HCT116 (cell line): ENCODE measurements around the gene PEX10. TPM values are rescaled to one million over a fixed set of nuclear protein-coding genes. Genes with fewer than 3 reads are reported as not detected.

ENCODE experiments used
- ATAC-seq: fragments of 200-7000 bp; cut with Tn5 transposase; 2 replicates; pipeline ENCODE4 v1.9.1; 2020; ENCODE audit warnings: mild to moderate bottlenecking, moderate library complexity
- BruUV-seq: library from RNA; stranded (reverse); fragments of 400-500 nt; replicated peaks from 2 replicates; lab custom pipeline; 2021; lab: Mats Ljungman, UMichigan
- CTCF ChIA-PET: fragments of 300-600 bp; sonication (Branson Sonifier 250); formaldehyde crosslinking; loops from one replicate; lab custom pipeline; 2021; ENCODE audit warnings: antibody characterized with exemption; lab: Charles Lee
- POLR2A ChIA-PET: fragments of 300-600, 350-600 bp; sonication (Branson Sonifier 250); formaldehyde crosslinking; loops from one replicate; lab custom pipeline; 2021; ENCODE audit warnings: antibody characterized with exemption; lab: Charles Lee
- RAD21 ChIA-PET, 2 experiments: fragments of 300-600 bp; sonication (Branson Sonifier 250); formaldehyde crosslinking; loops; one replicate each; lab custom pipeline; 2023; ENCODE audit warnings: low total read pairs in 2 of 2; ENCODE audit not compliant: uncharacterized antibody in 2 of 2, unreplicated experiment in 2 of 2, low non-redundant PET in 1 of 2; lab: Charles Lee
- DNase-seq: peaks from one replicate; pipeline ENCODE4 v3.0.0-alpha.2; 2010; ENCODE audit warnings: low read depth, low spot score
- H2AFZ ChIP-seq: fragments of 200-600 bp; shearing (Covaris generic), sonication (generic); 2 replicates; pipeline ENCODE4 v1.6.1; 2017; ENCODE audit warnings: low read depth, mixed run types, mixed read lengths, antibody characterized with exemption, low read length; ENCODE audit not compliant: poor library complexity, severe bottlenecking
- H3K27ac ChIP-seq: 2 replicates; pipeline ENCODE4 v1.5.1; 2012; ENCODE audit warnings: low read depth, low read length
- H3K27me3 ChIP-seq: fragments of 200-600 bp; sonication (generic); 2 replicates; pipeline ENCODE4 v1.6.1; 2016; ENCODE audit warnings: mixed run types, low read length, mixed read lengths; ENCODE audit not compliant: insufficient read depth
- H3K36me3 ChIP-seq, 2 experiments: fragments of 200-500 bp in 1 of 2; fragments of 200-600 bp in 1 of 2; sonication (Bioruptor generic) in 1 of 2; sonication (generic) in 1 of 2; 2 replicates each; pipeline versions ENCODE4 v1.5.1 to v1.6.1; 2014 to 2016; ENCODE audit warnings: low read length in 2 of 2, inconsistent platforms in 1 of 2, mixed read lengths in 1 of 2, mixed run types in 1 of 2; ENCODE audit not compliant: insufficient read depth in 2 of 2, control insufficient read depth in 1 of 2
- H3K4me1 ChIP-seq, 2 experiments: fragments of 200-600 bp in 1 of 2; sonication (generic) in 1 of 2; 2 replicates each; pipeline versions ENCODE4 v1.5.1 to v1.6.1; 2012 to 2017; ENCODE audit warnings: low read length in 2 of 2, inconsistent platforms in 1 of 2, mild to moderate bottlenecking in 1 of 2, mixed read lengths in 1 of 2, mixed run types in 1 of 2, moderate library complexity in 1 of 2; ENCODE audit not compliant: insufficient read depth in 2 of 2, control insufficient read depth in 1 of 2
- H3K4me2 ChIP-seq: fragments of 200-600 bp; sonication (generic); 2 replicates; pipeline ENCODE4 v1.6.1; 2017; ENCODE audit warnings: mixed run types, low read length, mixed read lengths
- H3K4me3 ChIP-seq, 2 experiments: fragments of 200-600 bp in 1 of 2; sonication (generic) in 1 of 2; replicated peaks in 1 of 2; 2 replicates each; pipeline ENCODE4 v1.5.1; 2011 to 2016; ENCODE audit warnings: low read length in 2 of 2, control low read depth in 1 of 2, low read depth in 1 of 2, mild to moderate bottlenecking in 1 of 2, mixed read lengths in 1 of 2, mixed run types in 1 of 2
- H3K79me2 ChIP-seq: fragments of 200-600 bp; sonication (generic); 2 replicates; pipeline ENCODE4 v1.6.1; 2017; ENCODE audit warnings: mild to moderate bottlenecking, mixed run types, low read length, moderate library complexity, mixed read lengths; ENCODE audit not compliant: insufficient read depth
- H3K9ac ChIP-seq: fragments of 200-600 bp; sonication (generic); 2 replicates; pipeline ENCODE4 v1.6.1; 2016; ENCODE audit warnings: low read length, mixed read lengths
- H3K9me2 ChIP-seq: fragments of 200-600 bp; sonication (generic), shearing (Covaris generic); 2 replicates; pipeline ENCODE4 v1.6.1; 2017; ENCODE audit warnings: mixed run types, mild to moderate bottlenecking, moderate library complexity; ENCODE audit not compliant: insufficient read depth
- H3K9me3 ChIP-seq, 2 experiments: fragments of 200-500 bp in 1 of 2; fragments of 200-600 bp in 1 of 2; sonication (Bioruptor generic) in 1 of 2; sonication (generic) in 1 of 2; 2 replicates each; pipeline ENCODE4 v1.6.1; 2014 to 2017; ENCODE audit warnings: low read length in 2 of 2, mixed read lengths in 2 of 2, inconsistent platforms in 1 of 2, low read depth in 1 of 2, mild to moderate bottlenecking in 1 of 2, mixed run types in 1 of 2, moderate library complexity in 1 of 2; ENCODE audit not compliant: control insufficient read depth in 1 of 2, insufficient read depth in 1 of 2
- H4K20me1 ChIP-seq: fragments of 200-600 bp; sonication (generic), shearing (Covaris generic); 2 replicates; pipeline ENCODE4 v1.6.1; 2017; ENCODE audit warnings: mixed run types, mild to moderate bottlenecking, moderate library complexity; ENCODE audit not compliant: insufficient read depth
- CEBPB ChIP-seq: IDR thresholded peaks from 2 replicates; pipeline ENCODE4 v1.6.1; 2012; ENCODE audit warnings: low read depth
- CTCF ChIP-seq, 3 experiments: fragments of 200-600 bp in 1 of 3; sonication (generic) in 1 of 3; IDR thresholded peaks in 2 of 3; conservative IDR thresholded peaks in 1 of 3; 2 replicates each; pipeline ENCODE4 v1.5.1; 2012 to 2017; ENCODE audit warnings: low read depth in 2 of 3, low read length in 2 of 3, antibody characterized with exemption in 1 of 3, borderline replicate concordance in 1 of 3, control low read depth in 1 of 3, mild to moderate bottlenecking in 1 of 3, mixed read lengths in 1 of 3, mixed run types in 1 of 3, moderate library complexity in 1 of 3; ENCODE audit not compliant: insufficient read depth in 1 of 3
- EZH2 ChIP-seq: fragments of 200-600 bp; sonication (generic); IDR thresholded peaks from 2 replicates; pipeline ENCODE4 v1.6.1; 2017; ENCODE audit warnings: antibody characterized with exemption, mixed run types
- JUND ChIP-seq: IDR thresholded peaks from 2 replicates; pipeline ENCODE4 v1.6.1; 2012
- RAD21 ChIP-seq: IDR thresholded peaks from 2 replicates; pipeline ENCODE4 v1.6.1; 2012; ENCODE audit warnings: low read depth, mild to moderate bottlenecking
- SIN3A ChIP-seq: IDR thresholded peaks from 2 replicates; pipeline ENCODE4 v1.6.1; 2012; ENCODE audit warnings: low read depth
- TCF7L2 ChIP-seq: IDR thresholded peaks from 2 replicates; pipeline ENCODE4 v1.7.0; 2011; ENCODE audit warnings: borderline replicate concordance, inconsistent platforms; ENCODE audit not compliant: insufficient read depth, insufficient read length; ENCODE audit errors: extremely low read depth
- YY1 ChIP-seq: IDR thresholded peaks from 2 replicates; pipeline ENCODE4 v1.6.1; 2011; ENCODE audit warnings: low read length, low read depth, moderate library complexity, mild to moderate bottlenecking; ENCODE audit not compliant: insufficient replicate concordance; ENCODE audit errors: extremely low read depth
- ZNF274 ChIP-seq: fragments of 200-500 bp; sonication (Bioruptor generic); IDR thresholded peaks from 2 replicates; pipeline ENCODE4 v1.6.1; 2014; ENCODE audit warnings: mild to moderate bottlenecking, low read depth, low read length, inconsistent platforms
- intact Hi-C: fragments of 100-400 bp; cut with micrococcal nuclease; formaldehyde crosslinking; loops from 2 replicates; pipeline ENCODE4 v1.10.0; 2022
- total RNA-seq: library from RNA; stranded (reverse); gene quantifications from one replicate; pipeline ENCODE4 v1.2.1, GENCODE V29; 2021; ENCODE audit not compliant: unreplicated experiment
- TF ChIP-seq, protein P1 (sequence below): IDR thresholded peaks from 2 replicates; pipeline ENCODE4 v1.6.1; 2012

Gene PEX10
- total RNA-seq, 1 experiment from 2014 or later: 27.9 TPM

- CTCF ChIA-PET: no interaction called here
- no peaks in the 10 kb centered on the region for H3K79me2 ChIP-seq
Measured at GRCh38 chr1:2432441-2432844, 20.1 kb upstream of the PEX10 start.

More at GRCh38 chr1:2432441-2432844, 20.1 kb upstream of the PEX10 start:
- Histone ChIP-seq H3K27me3 (peaks cover 7% of the 10 kb centered on the region; the same call in 1 of the 2 replicates), H3K9me2 (no peaks in the 10 kb centered on the region), H3K4me2 (no peak overlapping the region), H3K36me3 (no peaks in the 10 kb centered on the region), H4K20me1 (no peaks in the 10 kb centered on the region), H2AFZ (no peak overlapping the region), H3K9ac (no peak overlapping the region), H3K27ac (no peak overlapping the region; the same call in 1 of the 2 replicates), H3K4me1 (no peaks in the 10 kb centered on the region), H3K9me3 (peaks cover 3 to 9% of the 10 kb centered on the region in 2 experiments; a peak in 2 of 4 replicates), H3K4me3 (no peak overlapping the region)
- ChIA-PET POLR2A (no interaction called here), RAD21 (no interaction called here)
- DNase-seq (no peak), ATAC-seq (no peak)
- no peak for TF ChIP-seq TCF7L2
- no peak for TF ChIP-seq RAD21
- TF ChIP-seq CEBPB: no peak
- TF ChIP-seq YY1: no peak
- TF ChIP-seq ZNF274: no peak
- no peak for TF ChIP-seq CTCF (IDR thresholded peaks at IDR 0.05 in 2 of 3, conservative IDR thresholded peaks at IDR 0.05 in 1 of 3; ENCODE audit: borderline replicate concordance in 1 of 3, insufficient read depth in 1 of 3, low read depth in 2 of 3, low read length in 2 of 3)
- TF ChIP-seq SIN3A: no peak
- no peak for TF ChIP-seq EZH2
- TF ChIP-seq, protein P1, sequence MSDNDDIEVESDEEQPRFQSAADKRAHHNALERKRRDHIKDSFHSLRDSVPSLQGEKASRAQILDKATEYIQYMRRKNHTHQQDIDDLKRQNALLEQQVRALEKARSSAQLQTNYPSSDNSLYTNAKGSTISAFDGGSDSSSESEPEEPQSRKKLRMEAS: no peak
- no peak for TF ChIP-seq JUND
- no TSS peak for BruUV-seq
- intact Hi-C loops: no loop called here
